Activated CD8-positive, alpha-beta T cell treated with anti-CD3 and anti-CD28 coated beads for 36 hours (primary cell): ENCODE measurements around the gene ARL6IP4. TPM values are rescaled to one million over a fixed set of nuclear protein-coding genes. Genes with fewer than 3 reads are reported as not detected.
"Not testable (repeated sequence)": the region's sequence is repeated elsewhere in the genome, so short reads cannot be mapped to it uniquely, and the experiment has no call there.

ENCODE experiments used
- ATAC-seq: fragments of 200-7000 bp; cut with Tn5 transposase; one replicate; pipeline ENCODE4 v1.10.0; 2021; ENCODE audit warnings: mild to moderate bottlenecking, moderate library complexity
- CTCF ChIA-PET: fragments of 350-600 bp; sonication (Branson Sonifier 250); formaldehyde crosslinking; loops from one replicate; lab custom pipeline; 2021; ENCODE audit warnings: antibody characterized with exemption; lab: Charles Lee
- POLR2A ChIA-PET: fragments of 350-600 bp; sonication (Branson Sonifier 250); formaldehyde crosslinking; loops from one replicate; lab custom pipeline; 2021; ENCODE audit warnings: antibody characterized with exemption; lab: Charles Lee
- DNase-seq: peaks from one replicate; pipeline ENCODE4 v3.0.0-alpha.2; 2020
- H3K27ac Mint-ChIP-seq: one replicate; pipeline ENCODE4 v1.8.0; 2021; ENCODE audit warnings: mild to moderate bottlenecking, mixed read lengths
- H3K27me3 Mint-ChIP-seq: one replicate; pipeline ENCODE4 v1.8.0; 2021; ENCODE audit warnings: mixed read lengths
- H3K36me3 Mint-ChIP-seq: one replicate; pipeline ENCODE4 v1.8.0; 2021; ENCODE audit warnings: low read depth, mixed read lengths
- H3K4me1 Mint-ChIP-seq: one replicate; pipeline ENCODE4 v1.8.0; 2021; ENCODE audit warnings: low read depth, mixed read lengths
- H3K4me3 Mint-ChIP-seq: one replicate; pipeline ENCODE4 v1.8.0; 2021; ENCODE audit warnings: mild to moderate bottlenecking, moderate library complexity, mixed read lengths
- H3K9me3 Mint-ChIP-seq: one replicate; pipeline ENCODE4 v1.8.0; 2021; ENCODE audit warnings: mixed read lengths
- CTCF ChIP-seq: fragments of 200-600 bp; IDR thresholded peaks from one replicate; pipeline ENCODE4 v1.8.0; 2022; ENCODE audit warnings: antibody characterized with exemption, mild to moderate bottlenecking
- intact Hi-C: fragments of 100-400 bp; cut with micrococcal nuclease; formaldehyde crosslinking; loops from one replicate; pipeline ENCODE4 v1.10.0; 2022
- total RNA-seq, 2 experiments: library from RNA; stranded (reverse); gene quantifications; one replicate each; pipeline ENCODE4 v1.2.3, GENCODE V29; 2021

Gene ARL6IP4
- total RNA-seq, 2 experiments from 2014 or later: 174 to 180 TPM

GRCh38 chr12:123010681-123011080, 30.2 kb downstream of the ARL6IP4 start:
- no peaks in the 10 kb centered on the region for H3K4me1 Mint-ChIP-seq
- no peak overlapping the region for H3K27ac Mint-ChIP-seq
- ChIA-PET CTCF (no interaction called here), POLR2A (interaction anchor here (1.3 kb wide), 1 partner anchor 30 kb away, joined by 4 read pairs; the partner anchor contains the start of gene ARL6IP4)
- H3K27me3 Mint-ChIP-seq: no peaks in the 10 kb centered on the region
- DNase-seq (no peak), ATAC-seq (no peak)
- H3K4me3 Mint-ChIP-seq: no peak overlapping the region
- no peak for TF ChIP-seq CTCF
- no peaks in the 10 kb centered on the region for H3K9me3 Mint-ChIP-seq
- no peaks in the 10 kb centered on the region for H3K36me3 Mint-ChIP-seq
- intact Hi-C loops: no loop called here

- no peaks in the 10 kb centered on the region for H3K4me1 Mint-ChIP-seq
- H3K4me3 Mint-ChIP-seq: no peak overlapping the region
- ATAC-seq (no peak), DNase-seq (no peak)
- no peaks in the 10 kb centered on the region for H3K9me3 Mint-ChIP-seq
- H3K27me3 Mint-ChIP-seq: no peaks in the 10 kb centered on the region
- TF ChIP-seq CTCF: no peak
- ChIA-PET POLR2A (interaction anchor here (1.3 kb wide), 1 partner anchor 31 kb away, joined by 4 read pairs; the partner anchor contains the start of gene ARL6IP4), CTCF (no interaction called here)
- intact Hi-C loops: no loop called here
- H3K36me3 Mint-ChIP-seq: no peaks in the 10 kb centered on the region
- H3K27ac Mint-ChIP-seq: no peak overlapping the region
These were observed 31.2 kb downstream of the ARL6IP4 start for GRCh38 chr12:123011701-123012100.

GRCh38 chr12:123013185-123014095, 33.0 kb downstream of the ARL6IP4 start:
- H3K36me3 Mint-ChIP-seq: no peaks in the 10 kb centered on the region
- H3K9me3 Mint-ChIP-seq: no peaks in the 10 kb centered on the region
- H3K27me3 Mint-ChIP-seq: no peaks in the 10 kb centered on the region
- ATAC-seq: no peak
- peaks cover 4% of the 10 kb centered on the region for H3K4me1 Mint-ChIP-seq
- ChIA-PET CTCF (no interaction called here), POLR2A (no interaction called here)
- TF ChIP-seq CTCF: no peak
- DNase-seq: no peak
- no peak overlapping the region for H3K27ac Mint-ChIP-seq
- no peak overlapping the region for H3K4me3 Mint-ChIP-seq
- intact Hi-C loops: no loop called here

- intact Hi-C loops, H3K4me1 Mint-ChIP-seq, DNase-seq, ATAC-seq, CTCF ChIA-PET, H3K27me3 Mint-ChIP-seq, H3K27ac Mint-ChIP-seq, H3K9me3 Mint-ChIP-seq, H3K36me3 Mint-ChIP-seq, H3K4me3 Mint-ChIP-seq, POLR2A ChIA-PET: not testable (repeated sequence)
These were observed 34.0 kb downstream of the ARL6IP4 start for GRCh38 chr12:123014473-123014872.

GRCh38 chr12:123017753-123018152, 37.3 kb downstream of the ARL6IP4 start:
- CTCF ChIA-PET: interaction anchor here (0.6 kb wide), 1 partner anchor 29 kb away, joined by 3 read pairs; no protein-coding TSS in a partner anchor
- POLR2A ChIA-PET: interaction anchor here (0.7 kb wide), 1 partner anchor 36 kb away, joined by 3 read pairs; no protein-coding TSS in a partner anchor
- no peaks in the 10 kb centered on the region for H3K27me3 Mint-ChIP-seq
- ATAC-seq (no peak), DNase-seq (no peak)
- no peaks in the 10 kb centered on the region for H3K9me3 Mint-ChIP-seq
- no peak overlapping the region for H3K27ac Mint-ChIP-seq
- H3K4me3 Mint-ChIP-seq: no peak overlapping the region
- TF ChIP-seq CTCF: no peak
- H3K4me1 Mint-ChIP-seq: peaks cover 7% of the 10 kb centered on the region
- intact Hi-C loops: no loop called here
- H3K36me3 Mint-ChIP-seq: no peaks in the 10 kb centered on the region
